Right atrium auricular region (tissue), 2 donors: ENCODE data around the gene IL4. TPM values are rescaled to one million over a fixed set of nuclear protein-coding genes. Genes with fewer than 3 reads are reported as not detected.

ENCODE experiments used
- DNase-seq: peaks from one replicate; pipeline ENCODE4 v3.0.0-alpha.2; 2019; ENCODE audit warnings: low spot score
- H3K27ac ChIP-seq, 2 donors: fragments of 200-600 bp; sonication (generic); 1 replicate in 1 of 2; 2 replicates in 1 of 2; pipeline ENCODE4 v1.5.1; 2016 to 2019
- H3K27me3 ChIP-seq, 2 donors: fragments of 200-600 bp; sonication (generic); one replicate each; pipeline versions ENCODE4 v1.5.1 to v1.6.0; 2017 to 2019
- H3K36me3 ChIP-seq: fragments of 200-600 bp; sonication (generic); one replicate; pipeline ENCODE4 v1.5.1; 2016
- H3K4me1 ChIP-seq, 2 donors: fragments of 200-600 bp; sonication (generic); one replicate each; pipeline versions ENCODE4 v1.5.1 to v1.6.0; 2017 to 2019
- H3K4me3 ChIP-seq, 2 donors: fragments of 200-600 bp; sonication (generic); 1 replicate in 1 of 2; 2 replicates in 1 of 2; pipeline ENCODE4 v1.5.1; 2017 to 2019; ENCODE audit warnings: mild to moderate bottlenecking in 1 of 2, moderate library complexity in 1 of 2
- H3K9me3 ChIP-seq, 2 donors: fragments of 200-600 bp; sonication (generic); one replicate each; pipeline ENCODE4 v1.5.1; 2019
- total RNA-seq, 2 donors: library from RNA; depleted of rRNA; stranded (reverse); fragments of >200 nt; gene quantifications; one replicate each; pipeline ENCODE4 v1.1.0, GENCODE V29; 2016
- TF ChIP-seq, protein P1 (sequence below), 2 donors: fragments of 200-600 bp; sonication (generic); IDR thresholded peaks; one replicate each; pipeline ENCODE4 v1.5.1; 2019; ENCODE audit warnings: antibody characterized with exemption in 2 of 2

Gene IL4
- total RNA-seq, 2 donors from 2014 or later: not detected

DNA sequence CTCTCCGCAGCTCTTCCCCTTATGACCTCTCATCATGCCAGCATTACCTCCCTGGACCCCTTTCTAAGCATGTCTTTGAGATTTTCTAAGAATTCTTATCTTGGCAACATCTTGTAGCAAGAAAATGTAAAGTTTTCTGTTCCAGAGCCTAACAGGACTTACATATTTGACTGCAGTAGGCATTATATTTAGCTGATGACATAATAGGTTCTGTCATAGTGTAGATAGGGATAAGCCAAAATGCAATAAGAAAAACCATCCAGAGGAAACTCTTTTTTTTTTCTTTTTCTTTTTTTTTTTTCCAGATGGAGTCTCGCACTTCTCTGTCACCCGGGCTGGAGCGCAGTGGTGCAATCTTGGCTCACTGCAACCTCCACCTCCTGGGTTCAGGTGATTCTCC, 36.5 kb upstream of the IL4 start:
- no peak overlapping the region for H3K4me3 ChIP-seq
- H3K9me3 ChIP-seq: no peaks in the 10 kb centered on the region
- peaks cover 42% of the 10 kb centered on the region for H3K36me3 ChIP-seq
- no peak overlapping the region for H3K27ac ChIP-seq
- H3K27me3 ChIP-seq: no peaks in the 10 kb centered on the region
- no peaks in the 10 kb centered on the region for H3K4me1 ChIP-seq
- TF ChIP-seq, protein P1, sequence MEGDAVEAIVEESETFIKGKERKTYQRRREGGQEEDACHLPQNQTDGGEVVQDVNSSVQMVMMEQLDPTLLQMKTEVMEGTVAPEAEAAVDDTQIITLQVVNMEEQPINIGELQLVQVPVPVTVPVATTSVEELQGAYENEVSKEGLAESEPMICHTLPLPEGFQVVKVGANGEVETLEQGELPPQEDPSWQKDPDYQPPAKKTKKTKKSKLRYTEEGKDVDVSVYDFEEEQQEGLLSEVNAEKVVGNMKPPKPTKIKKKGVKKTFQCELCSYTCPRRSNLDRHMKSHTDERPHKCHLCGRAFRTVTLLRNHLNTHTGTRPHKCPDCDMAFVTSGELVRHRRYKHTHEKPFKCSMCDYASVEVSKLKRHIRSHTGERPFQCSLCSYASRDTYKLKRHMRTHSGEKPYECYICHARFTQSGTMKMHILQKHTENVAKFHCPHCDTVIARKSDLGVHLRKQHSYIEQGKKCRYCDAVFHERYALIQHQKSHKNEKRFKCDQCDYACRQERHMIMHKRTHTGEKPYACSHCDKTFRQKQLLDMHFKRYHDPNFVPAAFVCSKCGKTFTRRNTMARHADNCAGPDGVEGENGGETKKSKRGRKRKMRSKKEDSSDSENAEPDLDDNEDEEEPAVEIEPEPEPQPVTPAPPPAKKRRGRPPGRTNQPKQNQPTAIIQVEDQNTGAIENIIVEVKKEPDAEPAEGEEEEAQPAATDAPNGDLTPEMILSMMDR (IDR thresholded peaks at IDR 0.05): no peak
- no peak for DNase-seq

DNA sequence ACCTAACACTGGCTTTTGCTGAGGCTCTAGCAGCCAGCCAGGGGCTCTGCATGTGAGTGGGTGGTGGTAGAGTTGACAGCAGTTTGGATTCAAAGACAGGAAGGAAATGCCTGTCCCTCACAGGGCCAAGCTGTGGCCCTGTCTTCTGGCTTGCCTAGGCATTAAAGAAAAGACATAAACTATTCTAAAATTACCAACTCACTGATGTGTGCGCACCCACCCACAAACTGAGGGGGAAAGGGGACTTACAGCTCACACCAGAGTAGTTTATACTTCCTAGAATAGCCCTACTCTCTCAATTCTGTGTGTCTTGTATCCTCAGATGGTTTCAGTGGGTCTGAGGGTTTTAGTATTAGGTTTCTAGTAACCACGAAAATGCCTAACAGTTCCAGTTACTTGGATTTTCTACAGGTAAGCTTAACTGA, 34.1 kb upstream of the IL4 start:
- Histone ChIP-seq H3K36me3 (peaks cover 48% of the 10 kb centered on the region), H3K4me1 (no peaks in the 10 kb centered on the region), H3K4me3 (no peak overlapping the region), H3K27me3 (no peaks in the 10 kb centered on the region), H3K9me3 (no peaks in the 10 kb centered on the region), H3K27ac (no peak overlapping the region)
- TF ChIP-seq, protein P1 (IDR thresholded peaks at IDR 0.05): no peak
- DNase-seq: no peak

DNA sequence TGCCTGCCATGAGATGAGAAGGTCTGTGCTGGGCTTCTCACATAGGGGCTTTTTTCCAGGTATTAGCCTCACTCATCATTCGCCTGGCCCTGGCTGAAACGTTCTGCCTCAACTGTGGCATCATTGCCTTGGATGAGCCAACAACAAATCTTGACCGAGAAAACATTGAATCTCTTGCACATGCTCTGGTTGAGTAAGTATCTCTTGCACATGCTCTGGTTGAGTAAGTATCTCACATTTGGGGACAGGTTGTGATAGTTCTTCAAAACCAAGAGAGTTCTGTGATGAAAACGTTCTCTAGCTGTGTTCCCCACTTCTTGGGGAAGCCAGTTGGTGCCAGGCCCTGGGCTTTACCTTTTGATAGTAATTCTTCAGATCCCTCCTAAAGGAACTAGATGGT, 33.2 kb upstream of the IL4 start:
- Histone ChIP-seq H3K4me3 (no peak overlapping the region), H3K4me1 (no peaks in the 10 kb centered on the region), H3K27me3 (no peaks in the 10 kb centered on the region), H3K9me3 (no peaks in the 10 kb centered on the region), H3K36me3 (peaks cover 48% of the 10 kb centered on the region), H3K27ac (no peak overlapping the region)
- TF ChIP-seq, protein P1 (IDR thresholded peaks at IDR 0.05): no peak
- DNase-seq: no peak

DNA sequence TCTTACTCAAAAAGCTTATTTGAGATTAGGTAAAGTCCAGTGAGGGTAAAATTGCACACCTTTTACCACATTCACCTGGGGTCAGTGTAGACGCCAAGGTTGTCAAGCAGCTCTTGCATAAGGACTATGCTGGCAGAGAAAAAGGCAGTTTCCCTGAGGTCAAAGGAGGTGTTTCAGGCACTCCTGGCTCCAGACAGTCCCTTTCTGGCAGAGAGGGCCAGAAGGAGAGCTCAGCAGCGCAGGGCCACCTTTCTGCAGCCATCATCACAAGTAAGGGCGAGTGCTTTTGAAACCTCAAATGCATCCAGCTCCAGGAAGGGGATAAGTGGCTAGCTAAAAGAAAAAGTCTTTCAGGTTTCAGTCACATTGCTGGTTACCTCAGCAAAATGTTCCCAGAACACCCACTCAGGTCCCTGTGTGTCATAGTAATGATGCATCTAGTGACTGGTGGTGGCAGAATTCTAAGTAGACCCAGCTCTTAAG, 32.5 kb upstream of the IL4 start:
- no peak overlapping the region for H3K27ac ChIP-seq
- no peak overlapping the region for H3K4me3 ChIP-seq
- H3K27me3 ChIP-seq: no peaks in the 10 kb centered on the region
- no peak for DNase-seq
- H3K36me3 ChIP-seq: peaks cover 48% of the 10 kb centered on the region
- H3K9me3 ChIP-seq: no peaks in the 10 kb centered on the region
- TF ChIP-seq, protein P1 (IDR thresholded peaks at IDR 0.05): no peak
- no peaks in the 10 kb centered on the region for H3K4me1 ChIP-seq

DNA sequence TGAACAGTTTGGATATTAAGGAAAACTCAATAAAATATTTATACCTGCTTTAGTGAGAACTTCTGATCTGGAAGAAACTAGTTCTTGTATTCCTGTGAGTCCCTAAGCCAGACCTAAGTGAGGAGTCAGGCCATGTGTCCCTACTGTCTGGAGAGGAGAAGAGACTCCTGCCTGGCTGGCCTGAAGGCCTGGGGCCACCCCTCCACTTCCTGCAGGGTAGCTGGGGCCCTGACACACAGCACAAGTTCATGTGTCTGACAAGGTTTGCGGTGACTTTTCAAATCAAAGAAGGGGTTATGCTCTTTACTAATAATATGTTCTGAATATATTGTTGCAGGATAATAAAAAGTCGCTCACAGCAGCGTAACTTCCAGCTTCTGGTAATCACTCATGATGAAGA, 31.9 kb upstream of the IL4 start:
- H3K4me1 ChIP-seq: no peaks in the 10 kb centered on the region
- no peaks in the 10 kb centered on the region for H3K27me3 ChIP-seq
- no peaks in the 10 kb centered on the region for H3K9me3 ChIP-seq
- no peak for DNase-seq
- no peak overlapping the region for H3K4me3 ChIP-seq
- no peak overlapping the region for H3K27ac ChIP-seq
- TF ChIP-seq, protein P1 (IDR thresholded peaks at IDR 0.05): no peak
- peaks cover 48% of the 10 kb centered on the region for H3K36me3 ChIP-seq

DNA sequence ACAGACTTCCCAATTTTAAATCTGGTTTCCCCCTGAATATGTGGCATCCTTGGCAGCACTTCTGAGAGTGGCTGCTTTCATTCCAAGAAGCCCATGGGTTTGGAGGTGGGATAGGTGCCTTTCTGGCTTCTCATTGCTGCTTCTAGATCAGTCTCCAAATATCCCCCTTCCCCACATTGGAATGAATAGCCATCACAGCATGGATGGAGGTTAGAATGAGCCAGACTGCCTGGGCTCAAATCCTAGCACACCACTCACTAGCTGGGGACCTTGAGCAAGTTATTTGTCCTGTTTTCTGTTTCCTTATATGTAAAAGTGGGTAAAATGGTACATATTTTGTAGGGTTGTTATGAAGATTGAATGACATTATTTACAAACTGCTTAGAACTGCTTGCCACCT, 29.6 kb upstream of the IL4 start:
- DNase-seq: no peak
- no peak overlapping the region for H3K4me3 ChIP-seq
- peaks cover 0 to 9% of the 10 kb centered on the region in 2 donors for H3K9me3 ChIP-seq
- H3K27ac ChIP-seq: no peak overlapping the region
- TF ChIP-seq, protein P1 (IDR thresholded peaks at IDR 0.05): no peak
- peaks cover 31% of the 10 kb centered on the region for H3K36me3 ChIP-seq
- H3K27me3 ChIP-seq: no peaks in the 10 kb centered on the region
- H3K4me1 ChIP-seq: no peaks in the 10 kb centered on the region
